Renal pelvis (tissue), 4 donors: ENCODE data around the gene GOLT1A. TPM values are rescaled to one million over a fixed set of nuclear protein-coding genes. Genes with fewer than 3 reads are reported as not detected.

Experiments
- DNase-seq: peaks from one replicate; pipeline ENCODE4 v3.0.0-alpha.2; 2013
- polyA plus RNA-seq, 3 donors: library from polyadenylated mRNA; unstranded; fragments of 120-200 nt; gene quantifications; one replicate each; pipeline ENCODE4 v1.2.1, GENCODE V29; 2013; ENCODE audit not compliant: insufficient read length in 3 of 3

Gene GOLT1A
- polyA plus RNA-seq, 3 donors: 3.0 to 4.1 (median 4.0) TPM

DNA sequence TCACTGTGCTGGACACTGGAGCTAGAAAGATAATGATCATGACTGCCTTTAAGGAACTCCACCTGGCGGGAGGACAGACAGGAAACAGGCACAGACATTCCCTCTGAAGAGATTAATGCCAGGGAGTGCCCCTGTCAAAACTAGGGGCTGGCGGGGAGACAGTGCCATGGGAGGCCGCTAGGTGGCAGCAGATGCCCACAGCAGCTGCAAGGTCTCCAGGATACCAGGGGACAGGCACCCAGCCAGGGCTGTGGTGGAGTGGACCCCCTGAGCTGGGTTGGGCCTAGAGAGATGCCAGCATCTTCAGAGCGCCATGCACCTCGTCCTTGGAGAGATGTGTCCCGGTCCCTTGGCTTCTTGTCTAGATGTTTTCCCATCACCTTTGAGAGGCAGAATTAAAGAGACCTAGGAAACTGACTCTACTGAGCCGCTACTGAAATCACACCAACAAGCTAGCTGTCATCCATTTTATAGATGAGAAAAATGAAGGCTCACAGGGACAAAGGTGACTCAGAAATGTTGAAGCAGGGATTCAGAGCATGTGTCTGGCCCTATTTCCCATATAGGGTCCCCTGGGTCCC, 51.2 kb downstream of the GOLT1A start:
- peak; percentile 76 for DNase-seq

DNA sequence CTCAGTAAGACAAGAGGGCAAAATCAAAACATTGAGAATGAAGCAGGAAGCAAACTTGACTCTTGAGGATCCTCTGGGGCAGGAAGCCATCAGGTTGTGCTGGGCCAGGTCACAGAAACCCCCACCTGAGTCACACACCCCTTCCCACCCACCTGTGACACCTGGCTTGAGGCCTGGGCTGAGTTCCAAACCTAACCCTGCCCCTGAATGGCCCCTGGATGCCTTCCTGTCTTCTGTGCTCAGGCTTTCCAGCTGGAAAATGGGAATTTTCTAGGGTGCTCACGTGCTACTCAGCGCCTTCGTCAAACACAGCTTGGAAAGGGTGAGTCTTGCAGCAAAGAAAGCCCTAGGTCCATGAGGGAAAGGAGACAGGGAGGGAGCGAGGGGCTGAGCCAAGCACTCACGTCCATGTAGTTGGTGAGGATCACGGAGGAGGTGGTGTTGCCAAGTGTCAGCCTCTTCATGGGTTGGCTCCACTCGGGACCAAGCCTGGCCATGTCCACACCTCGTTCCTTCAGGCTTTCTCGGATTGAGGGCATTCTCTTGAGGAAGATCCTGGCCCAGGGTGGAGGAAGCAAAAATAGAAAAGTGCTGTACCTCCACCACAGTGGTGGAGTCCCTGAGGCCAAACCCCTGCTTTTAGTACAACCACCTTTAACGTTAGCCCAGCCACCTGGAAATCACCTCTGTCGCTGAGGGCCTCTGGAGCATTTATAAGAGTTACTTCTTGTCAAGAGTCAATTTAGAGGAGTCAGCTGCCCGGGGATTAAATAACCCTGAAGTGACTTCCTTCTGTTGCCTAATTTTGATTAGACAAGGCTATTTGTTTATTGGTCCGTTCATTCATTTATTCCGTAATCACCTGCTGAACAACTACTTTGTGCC, 51.9 kb downstream of the GOLT1A start:
- no peak for DNase-seq

DNA sequence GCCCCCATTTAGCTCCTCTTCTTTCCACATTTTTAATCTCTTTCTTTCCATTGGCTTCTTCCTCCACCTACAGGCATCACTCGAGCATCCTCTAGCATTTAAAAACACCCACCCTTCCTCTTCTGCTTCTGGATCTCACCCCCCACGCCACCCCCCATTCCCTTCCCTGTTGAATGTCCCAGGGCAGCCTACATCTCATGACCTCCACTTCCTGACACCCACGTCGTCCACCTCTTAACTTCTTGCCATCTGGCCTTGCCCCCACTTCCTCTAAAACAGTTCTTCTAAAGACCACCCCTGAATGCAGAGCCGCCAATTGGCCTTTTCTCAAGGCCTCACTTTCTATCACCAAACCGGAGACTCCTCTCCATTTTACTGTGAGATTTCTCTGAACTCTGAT, 55.8 kb downstream of the GOLT1A start:
- DNase-seq: no peak

DNA sequence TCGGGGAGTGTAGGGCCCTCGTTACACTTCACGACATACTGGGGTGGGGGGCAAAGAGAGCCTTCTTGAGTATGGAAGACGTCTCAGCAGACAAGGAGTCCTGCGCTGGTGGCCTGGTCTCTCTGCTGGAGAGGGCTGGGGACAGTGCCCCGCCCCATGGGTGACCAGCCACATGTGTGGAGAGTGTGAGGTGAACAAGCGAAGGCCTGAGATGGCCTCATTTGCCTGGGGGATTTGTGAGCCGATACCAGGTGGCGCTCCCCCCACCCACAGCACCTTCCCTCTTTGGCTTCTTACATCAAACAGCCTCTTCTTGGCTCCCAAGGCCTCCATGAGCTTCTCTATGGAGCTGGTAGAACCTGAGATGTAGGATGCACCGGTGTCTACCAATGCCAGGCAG, 57.9 kb downstream of the GOLT1A start:
- no peak for DNase-seq

DNA sequence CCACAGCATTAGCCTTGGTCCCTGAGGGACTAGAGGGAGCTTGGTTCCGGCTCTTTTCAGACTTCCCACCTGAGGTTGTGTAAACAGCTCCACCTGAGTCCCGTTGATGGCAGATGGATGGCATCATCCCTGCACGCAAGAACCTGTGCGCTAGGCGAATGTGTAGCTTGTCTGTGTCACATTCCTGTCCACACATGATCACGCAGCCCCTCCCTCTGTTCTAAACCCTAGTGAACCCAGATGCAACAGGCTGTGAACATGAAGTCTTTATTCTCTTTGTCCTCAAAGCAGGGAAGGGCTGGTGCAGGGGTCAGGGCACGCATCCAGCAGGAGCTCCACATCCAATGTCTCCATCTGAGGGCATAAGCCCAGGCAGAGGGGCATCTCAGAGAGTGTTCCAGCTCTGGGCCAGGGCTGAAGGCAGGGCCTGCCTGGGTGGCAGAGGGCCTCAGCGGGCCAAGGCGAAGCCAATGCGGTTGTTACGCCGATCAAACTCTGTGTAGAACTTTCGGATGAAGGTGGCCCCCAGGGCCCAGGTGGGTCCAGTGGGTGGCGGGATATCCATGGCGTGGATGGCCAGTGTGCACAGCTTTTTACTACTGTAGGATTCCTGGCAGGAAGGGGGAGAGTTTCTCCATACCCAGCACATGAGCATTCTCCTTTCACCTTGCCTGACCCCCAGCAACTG, 59.1 kb downstream of the GOLT1A start:
- no peak for DNase-seq

DNA sequence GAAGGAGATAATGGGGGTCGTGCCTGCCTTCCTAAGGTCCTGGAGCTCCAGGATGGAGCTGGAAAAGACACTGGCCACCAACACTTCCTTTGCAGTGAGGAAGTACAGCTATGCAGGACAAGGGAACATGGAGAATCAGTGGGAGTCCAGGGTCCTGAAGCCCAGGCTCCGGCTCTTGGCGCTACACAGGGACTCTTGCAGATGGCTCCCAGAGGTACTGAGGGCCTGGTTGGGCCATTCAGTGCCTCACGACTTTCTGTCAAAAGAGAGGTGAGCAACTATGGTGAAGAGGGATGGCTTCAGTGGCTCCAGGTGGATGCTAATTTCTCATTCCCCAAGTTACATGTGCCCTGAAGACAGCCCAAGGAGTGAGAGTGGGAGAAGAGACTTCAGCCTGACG, 60.1 kb downstream of the GOLT1A start:
- DNase-seq: no peak

DNA sequence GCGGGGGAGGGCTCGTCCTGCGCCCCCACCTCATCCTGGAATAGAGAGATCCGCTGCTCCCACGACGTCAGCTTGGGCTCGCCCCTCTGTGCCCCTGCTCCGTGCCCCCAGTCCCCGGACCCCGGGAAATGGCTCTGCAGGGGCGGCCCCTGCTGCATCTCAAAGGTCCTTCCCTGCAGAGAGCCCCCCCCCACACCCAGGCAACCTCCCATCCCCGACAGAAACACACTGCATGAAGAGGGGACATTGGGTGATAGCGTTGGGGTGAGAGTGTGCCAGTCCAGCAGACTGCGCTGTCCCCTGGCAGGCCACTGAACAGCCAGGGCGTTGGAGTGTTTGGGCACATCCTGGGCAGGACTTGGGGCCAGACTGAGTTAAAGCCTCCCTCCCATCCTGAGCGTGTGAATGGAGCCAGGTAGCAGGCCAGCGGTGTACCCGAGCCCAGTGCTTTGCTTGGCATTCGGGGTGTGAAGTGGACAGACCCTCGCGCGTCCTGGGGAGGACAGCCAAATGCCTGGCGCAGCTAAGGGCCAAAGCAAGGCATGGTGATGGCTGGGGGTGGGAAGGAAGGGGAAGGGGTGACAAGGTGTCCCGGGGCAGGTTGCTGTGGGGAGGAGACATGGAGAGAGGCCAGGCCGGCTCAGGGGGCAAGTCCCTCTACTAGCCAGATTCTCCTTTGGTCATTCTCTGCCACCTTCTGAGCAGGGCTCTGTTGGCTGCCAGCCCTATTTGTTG, 61.3 kb downstream of the GOLT1A start:
- DNase-seq: no peak

DNA sequence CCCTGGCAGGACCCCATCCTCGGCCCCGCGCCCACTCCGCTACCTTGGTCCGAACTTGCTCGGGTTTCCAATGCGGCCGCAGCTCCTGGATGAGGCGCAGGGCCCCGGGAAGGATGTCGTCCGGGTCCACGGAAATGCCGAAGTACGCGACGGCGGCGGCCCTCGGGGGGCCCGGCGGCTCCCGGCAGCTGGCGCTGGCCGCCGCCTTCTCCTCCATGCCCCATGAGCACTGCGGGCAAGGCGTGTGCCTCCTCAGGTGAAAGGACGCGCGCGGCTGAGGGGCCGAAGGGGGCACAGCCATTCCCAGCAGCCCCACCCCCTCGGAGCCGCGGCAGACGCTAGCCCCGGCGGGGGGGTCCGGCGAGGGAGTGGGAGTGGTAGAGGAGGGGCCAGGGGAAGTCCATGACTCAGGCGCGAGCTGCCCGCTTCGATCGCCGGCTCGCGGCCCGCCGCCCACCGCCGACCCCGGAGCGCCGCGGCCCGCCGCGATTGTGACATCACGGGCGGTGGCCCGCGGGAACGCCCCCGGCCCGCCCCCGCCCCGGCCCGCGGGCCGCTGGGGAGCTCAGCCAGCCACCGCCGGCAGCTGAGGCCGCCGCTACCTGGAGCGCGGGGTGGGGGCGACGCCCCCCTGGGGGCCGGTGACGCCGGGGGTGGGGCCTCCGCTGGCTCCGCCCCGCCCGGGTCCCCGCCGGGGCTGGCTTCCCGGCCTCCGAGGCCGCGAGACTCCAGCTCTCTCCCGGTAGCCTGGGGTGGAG, 62.1 kb downstream of the GOLT1A start, which contains the start of gene ETNK2:
Gene ETNK2, minus strand, starts transcription at position 493 of the 758 bp plus-strand sequence. Its CDS starts 192 bp downstream, at position 301.
- no peak for DNase-seq

DNA sequence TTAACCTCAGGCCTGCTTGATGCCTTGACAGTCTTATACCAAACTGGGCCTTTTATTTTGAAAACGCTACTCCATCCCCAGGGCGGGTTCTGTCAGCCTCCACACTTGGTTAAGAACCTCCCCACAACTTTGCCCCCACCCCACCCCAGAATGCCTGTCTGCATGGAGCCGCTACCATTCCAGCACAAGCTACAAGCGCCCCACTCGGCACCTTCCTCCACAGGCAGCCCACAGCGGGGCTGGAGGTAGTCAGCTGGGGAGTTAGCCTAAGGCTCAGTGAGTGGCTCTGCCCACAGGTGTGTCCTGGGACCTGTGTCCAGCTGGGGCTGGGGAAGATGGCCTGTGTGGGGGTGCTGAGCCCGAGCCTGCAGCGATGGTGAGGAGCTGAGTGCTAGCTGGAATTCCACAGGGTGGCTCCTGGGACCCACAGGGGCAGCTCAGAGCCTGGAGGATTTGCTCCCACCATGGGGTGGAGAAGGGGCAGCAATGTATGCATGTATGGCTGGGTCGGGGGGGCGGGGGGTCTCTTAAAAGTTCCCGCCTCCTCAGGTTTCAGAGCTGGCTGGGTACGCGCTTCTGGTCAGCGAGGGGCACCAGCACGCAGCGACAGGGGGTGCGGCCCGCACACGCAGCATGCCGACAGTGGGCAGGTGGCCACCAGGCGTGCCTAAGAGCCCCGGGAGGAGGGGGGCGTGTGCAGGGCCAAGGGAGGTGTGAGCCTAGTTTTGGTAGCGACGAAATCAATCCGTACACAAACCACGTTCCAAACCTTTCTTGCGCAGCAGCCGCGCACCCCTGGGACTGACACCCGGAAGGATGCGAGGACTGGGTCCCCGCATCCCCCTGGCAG, 62.9 kb downstream of the GOLT1A start:
- DNase-seq: no peak

DNA sequence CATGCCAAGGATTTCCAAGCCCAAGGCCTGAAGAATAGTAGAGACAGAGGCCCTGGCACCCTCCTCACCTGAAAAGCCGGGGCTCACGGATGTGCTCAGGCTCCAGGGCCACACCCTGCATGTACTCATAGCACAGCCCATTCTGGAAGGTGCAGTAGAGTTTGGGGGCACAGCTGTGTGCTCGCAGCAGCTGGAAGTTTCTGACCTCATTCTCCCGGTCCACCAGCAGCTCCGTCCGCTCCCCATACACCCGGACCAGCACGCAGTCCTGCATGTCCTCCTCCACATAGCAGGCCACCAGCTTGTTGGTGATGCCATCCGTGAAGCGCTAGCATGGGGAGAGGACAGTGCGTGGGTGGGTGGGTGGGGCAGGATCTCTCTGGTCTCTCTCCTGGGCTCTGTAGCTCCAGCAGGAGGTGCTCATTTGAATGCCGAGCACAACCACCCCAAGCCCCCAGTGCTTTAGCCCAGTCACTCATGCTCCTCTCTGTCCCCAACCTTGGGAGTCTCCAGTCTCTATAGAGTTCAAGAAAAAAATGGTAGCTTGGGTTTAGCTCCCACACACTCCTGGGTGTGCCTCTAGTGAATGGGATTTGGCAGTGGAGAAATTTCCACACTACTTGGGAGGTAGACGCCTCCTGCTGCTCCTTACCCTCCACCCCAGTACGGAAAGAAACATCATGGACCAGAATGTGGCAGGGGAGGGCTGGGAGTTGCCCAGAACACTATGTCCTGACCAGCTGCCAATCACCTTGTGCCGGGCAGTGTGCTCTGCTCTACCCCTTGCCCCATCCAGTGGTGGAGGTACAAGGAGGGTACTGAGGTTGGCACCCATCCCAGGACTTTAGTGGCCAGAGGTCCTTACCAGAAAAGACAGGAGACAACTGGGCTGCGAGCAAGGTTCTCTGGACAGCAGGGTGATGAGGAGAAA, 63.9 kb downstream of the GOLT1A start:
- no peak for DNase-seq

DNA sequence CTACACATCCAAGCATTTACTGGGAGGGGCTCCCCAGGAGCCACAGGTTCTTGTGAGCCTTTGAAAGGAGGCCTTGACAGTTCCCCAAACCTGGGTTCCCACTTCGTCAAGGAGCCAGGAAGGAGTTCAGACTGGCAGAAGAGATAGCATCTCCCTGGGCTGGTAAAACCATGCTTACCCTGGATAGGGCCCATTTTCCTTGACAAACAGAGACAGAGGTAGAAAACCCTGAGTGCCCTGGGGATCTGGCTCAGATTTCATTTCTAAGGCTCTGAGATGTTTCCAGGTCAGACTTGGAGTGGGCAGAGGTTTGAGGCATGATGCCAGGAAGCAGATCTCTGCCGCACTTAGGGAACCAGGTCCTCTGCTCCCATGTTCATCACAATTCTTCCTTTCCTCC, 64.7 kb downstream of the GOLT1A start:
- DNase-seq: no peak

Other genes with a start within 250 kb of the GOLT1A start
- 10 to 100 TPM; 56.7 to 60.2 (median 58.2) TPM for gene SOX13, start 140.9 kb downstream of the GOLT1A start, polyA plus RNA-seq
- 10 to 100 TPM; 22.4 to 25.1 (median 24.6) TPM for gene ETNK2, start 61.9 kb downstream of the GOLT1A start, polyA plus RNA-seq
- gene REN, start 47.7 kb downstream of the GOLT1A start, polyA plus RNA-seq: 10 to 100 TPM; 58.1 to 97.3 (median 71.9) TPM
- under 1 TPM in 2 of 3 donors, not detected in 1; 0.28 to 0.81 TPM for gene KISS1, start 17.5 kb downstream of the GOLT1A start, polyA plus RNA-seq
- 10 to 100 TPM; 50.3 to 61.9 (median 55.8) TPM for gene PLEKHA6, start 145.9 kb upstream of the GOLT1A start, polyA plus RNA-seq
- 10 to 100 TPM; 33.8 to 40.9 (median 38.6) TPM for gene PPP1R15B, start 197.8 kb upstream of the GOLT1A start, polyA plus RNA-seq